ENCODE data around the gene CELSR1. TPM values are rescaled to one million over a fixed set of nuclear protein-coding genes. Genes with fewer than 3 reads are reported as not detected.

Gene CELSR1
- total RNA-seq, 1 donor from 2014 or later, result 0.27 TPM

DNA sequence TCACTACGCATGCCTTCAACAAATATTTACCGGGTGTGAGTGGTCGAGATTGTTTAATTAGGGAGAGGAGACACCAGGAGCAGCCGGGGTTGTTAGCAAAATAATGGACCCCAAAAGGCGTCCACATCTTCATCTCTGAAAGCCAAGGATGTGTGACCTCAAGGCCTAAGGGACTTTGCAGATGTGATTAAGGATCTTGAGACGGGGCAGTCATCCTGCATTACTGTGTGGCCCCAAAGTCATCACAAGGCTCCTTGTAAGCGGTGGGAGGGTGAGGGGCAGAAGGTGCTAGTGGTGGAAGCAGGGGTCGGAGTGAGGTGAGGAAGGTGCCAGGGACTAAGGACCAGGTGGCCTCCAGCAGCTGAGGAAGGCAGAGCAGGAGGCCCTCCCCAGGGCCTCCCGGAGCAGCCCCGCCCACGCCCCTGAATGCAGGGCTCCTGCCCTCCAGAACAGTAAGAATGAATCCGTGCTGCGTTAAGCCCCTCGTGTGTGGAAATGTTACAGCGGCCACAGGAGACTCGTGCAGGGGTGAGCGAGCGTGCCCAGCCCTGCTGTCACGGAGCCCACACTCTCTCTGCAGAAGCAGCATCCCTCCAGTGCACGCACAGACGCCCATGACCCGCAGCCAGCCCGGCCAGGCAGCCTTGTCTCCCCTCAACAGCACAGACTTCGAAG, 83.5 kb downstream of the CELSR1 start:
- no peak overlapping the region for H3K4me3 Mint-ChIP-seq (ENCODE audit: unreplicated experiment)
- no peak for DNase-seq
- H3K9me3 Mint-ChIP-seq (ENCODE audit: unreplicated experiment), result peaks cover 8% of the 10 kb centered on the region
- TF ChIP-seq CTCF (IDR thresholded peaks at IDR 0.05; ENCODE audit: partially characterized antibody, unreplicated experiment), result no peak
- H3K27ac Mint-ChIP-seq (ENCODE audit: unreplicated experiment), result no peak overlapping the region
- H3K27me3 Mint-ChIP-seq (ENCODE audit: unreplicated experiment), result peaks cover 9% of the 10 kb centered on the region
- peaks cover 13% of the 10 kb centered on the region for H3K4me1 Mint-ChIP-seq (ENCODE audit: low read depth, unreplicated experiment)
- H3K36me3 Mint-ChIP-seq (ENCODE audit: unreplicated experiment), result peaks cover 4% of the 10 kb centered on the region

GRCh38 chr22:46453006-46453828, 84.2 kb downstream of the CELSR1 start:
- Mint-ChIP-seq H3K27ac (ENCODE audit: unreplicated experiment) (no peak overlapping the region), H3K36me3 (ENCODE audit: unreplicated experiment) (peaks cover 4% of the 10 kb centered on the region), H3K4me1 (ENCODE audit: low read depth, unreplicated experiment) (peaks cover 13% of the 10 kb centered on the region), H3K4me3 (ENCODE audit: unreplicated experiment) (no peak overlapping the region), H3K27me3 (ENCODE audit: unreplicated experiment) (peaks cover 7% of the 10 kb centered on the region), H3K9me3 (ENCODE audit: unreplicated experiment) (peaks cover 6% of the 10 kb centered on the region)
- no peak for TF ChIP-seq CTCF (IDR thresholded peaks at IDR 0.05; ENCODE audit: partially characterized antibody, unreplicated experiment)
- DNase-seq, result no peak

- H3K9me3 Mint-ChIP-seq (ENCODE audit: unreplicated experiment), result peaks cover 4% of the 10 kb centered on the region
- H3K4me1 Mint-ChIP-seq (ENCODE audit: low read depth, unreplicated experiment), result peaks cover 10% of the 10 kb centered on the region
- no peak overlapping the region for H3K4me3 Mint-ChIP-seq (ENCODE audit: unreplicated experiment)
- H3K27me3 Mint-ChIP-seq (ENCODE audit: unreplicated experiment), result peaks cover 6% of the 10 kb centered on the region
- DNase-seq, result no peak
- TF ChIP-seq CTCF (IDR thresholded peaks at IDR 0.05; ENCODE audit: partially characterized antibody, unreplicated experiment), result no peak
- H3K27ac Mint-ChIP-seq (ENCODE audit: unreplicated experiment), result no peak overlapping the region
- peaks cover 1% of the 10 kb centered on the region for H3K36me3 Mint-ChIP-seq (ENCODE audit: unreplicated experiment)
These were observed 85.0 kb downstream of the CELSR1 start for GRCh38 chr22:46452195-46453005.

DNA sequence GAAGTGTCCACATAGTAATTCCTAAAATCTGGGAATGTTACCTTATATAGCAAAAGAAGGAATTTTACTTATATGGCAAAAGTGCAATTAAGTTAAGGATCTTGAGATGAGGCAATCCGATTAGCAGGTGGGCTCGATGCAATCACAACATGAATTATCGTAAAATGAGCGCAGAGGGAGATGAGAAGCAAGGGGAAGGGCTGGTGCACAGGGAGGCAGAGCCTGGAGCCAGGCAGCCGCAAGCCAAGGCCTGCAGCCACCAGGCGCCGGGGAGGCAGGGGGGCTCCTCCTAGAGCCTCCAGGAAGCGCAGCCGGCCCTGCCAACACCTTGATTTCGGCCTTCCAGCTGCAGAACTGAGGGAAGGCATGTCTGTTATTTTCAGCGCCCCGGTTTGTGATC, 85.7 kb downstream of the CELSR1 start:
- H3K4me3 Mint-ChIP-seq (ENCODE audit: unreplicated experiment), result no peak overlapping the region
- no peaks in the 10 kb centered on the region for H3K36me3 Mint-ChIP-seq (ENCODE audit: unreplicated experiment)
- H3K4me1 Mint-ChIP-seq (ENCODE audit: low read depth, unreplicated experiment), result peaks cover 8% of the 10 kb centered on the region
- no peak for TF ChIP-seq CTCF (IDR thresholded peaks at IDR 0.05; ENCODE audit: partially characterized antibody, unreplicated experiment)
- no peak overlapping the region for H3K27ac Mint-ChIP-seq (ENCODE audit: unreplicated experiment)
- peaks cover 2% of the 10 kb centered on the region for H3K27me3 Mint-ChIP-seq (ENCODE audit: unreplicated experiment)
- DNase-seq, result no peak
- peaks cover 2% of the 10 kb centered on the region for H3K9me3 Mint-ChIP-seq (ENCODE audit: unreplicated experiment)

Data from glutamatergic neuron (in vitro differentiated cells).